Heart right ventricle (tissue), 16 donors: ENCODE results near the gene BAG5. TPM values are rescaled to one million over a fixed set of nuclear protein-coding genes. Genes with fewer than 3 reads are reported as not detected.

Source experiments
- ATAC-seq, 8 donors: fragments of 200-7000 bp; cut with Tn5 transposase; one replicate each; pipeline ENCODE4 v1.9.1; 2020; ENCODE audit warnings: mild to moderate bottlenecking in 8 of 8, moderate library complexity in 8 of 8, moderate number of reproducible peaks in 1 of 8
- DNase-seq, 2 donors: peaks; one replicate each; pipeline ENCODE4 v3.0.0-alpha.2; 2020
- H3K27ac ChIP-seq, 10 donors: fragments of 200-600 bp; sonication (generic) in 2 of 10; one replicate each; pipeline versions ENCODE4 v1.5.0 to v1.8.0; 2020 to 2022; ENCODE audit warnings: mild to moderate bottlenecking in 3 of 10
- H3K27me3 ChIP-seq, 7 donors: fragments of 200-600 bp; one replicate each; pipeline ENCODE4 v1.8.0; 2021 to 2022; ENCODE audit warnings: mild to moderate bottlenecking in 2 of 7
- H3K36me3 ChIP-seq, 9 donors: fragments of 200-600 bp; sonication (generic) in 1 of 9; one replicate each; pipeline versions ENCODE4 v1.5.0 to v1.8.0; 2020 to 2022; ENCODE audit warnings: mild to moderate bottlenecking in 2 of 9
- H3K4me1 ChIP-seq, 9 donors: fragments of 200-600 bp; sonication (generic) in 1 of 9; one replicate each; pipeline versions ENCODE4 v1.5.0 to v1.8.0; 2020 to 2022; ENCODE audit warnings: mild to moderate bottlenecking in 4 of 9
- H3K4me3 ChIP-seq, 10 donors: fragments of 200-600 bp; sonication (generic) in 2 of 10; one replicate each; pipeline versions ENCODE4 v1.5.0 to v1.8.0; 2020 to 2022; ENCODE audit warnings: mild to moderate bottlenecking in 7 of 10, moderate library complexity in 2 of 10
- H3K9me3 ChIP-seq, 11 donors: fragments of 200-600 bp in 10 of 11; sonication (generic) in 2 of 11; one replicate each; pipeline versions ENCODE4 v1.5.0 to v1.8.0; 2013 to 2022; ENCODE audit warnings: mild to moderate bottlenecking in 2 of 11, control low read depth in 1 of 11, moderate library complexity in 1 of 11
- CTCF ChIP-seq, 9 donors: fragments of 200-600 bp; sonication (generic) in 2 of 9; IDR thresholded peaks; one replicate each; pipeline versions ENCODE4 v1.5.0 to v1.8.0; 2021 to 2022; ENCODE audit warnings: antibody characterized with exemption in 9 of 9, mild to moderate bottlenecking in 5 of 9, moderate library complexity in 1 of 9
- WGBS, 2 donors: extraction: QIAGEN DNeasy Blood & Tissue Kit; methylation state at CpG; one replicate each; pipeline ENCODE4 v1.1.7; 2013; ENCODE audit warnings: inconsistent platforms in 1 of 2; 5-methylcytosine and 5-hydroxymethylcytosine counted together
- intact Hi-C, 10 donors: fragments of 100-400 bp; cut with DNase I; formaldehyde crosslinking; loops; one replicate each; pipeline versions ENCODE4 v1.11.1 to v1.14.2; 2022
- polyA plus RNA-seq, 2 donors: library from polyadenylated mRNA; stranded (reverse); fragments of 200-250 nt; gene quantifications; one replicate each; pipeline ENCODE4 v1.2.3, GENCODE V29; 2013
- total RNA-seq, 10 donors: library from RNA; stranded (reverse); fragmentation: NEBNext Ultra II Directional in 3 of 10; extraction: Animal tissue kit (Norgen Biotek cat#: 25700) in 3 of 10; gene quantifications; one replicate each; pipeline versions ENCODE4 v1.2.1 to v1.2.4, GENCODE V29; 2021 to 2023
- donor health status: Arrhythmogenic right ventricular cardiomyopathy.
- donor health status: ischemic (EF 13 %, LVEDD 7.1; RV severe dilation, severe dysfunction).
- donor health status: healthy with polysubstance abuse.
- donor health status: DM: no; HTN: yes; CAD: no.
- donor health status: DM: no; HTN: no; CAD: no.
- donor health status: ischemic (EF 25% LVEDD 6.9; RV normal size, moderate dysfunction).
- donor health status: ischemic (EF 25% LVEDD 5.7; RV mildly dilated, moderate dysfunction).
- donor health status: healthy.
- donor health status: DM: yes; HTN: yes; CAD: no.
- donor health status: Ischemic cardiomyopathy.
- donor health status: ischemic (EF 35%, LVEDD 5.7; RV mildly dilated, moderate dysfunction).
- donor health status: nonischemic (EF 11% LVEDD 7.7; RV severe dilation, severe dysfunction).
- donor health status: DM: yes; HTN: yes; CAD: no.
- donor health status: PGD.
- donor health status: ischemic (EF 29% LVEDD 5.4; RV normal size, mild dysfunction).
- donor health status: nonischemic (EF 23%, LVEDD 6.1; RV moderate dilation, normal function).

The BAG5 gene
- total and polyA plus RNA-seq, 12 donors = 5.0 to 19.7 (median 15.7) TPM

- intact Hi-C loops = no loop called here
- DNase-seq (peak; percentile 66 to 85), ATAC-seq (peak; percentile 81 to 94 (median 93))
- Histone ChIP-seq H3K9me3 (peaks cover 0 to 18% (median 11%) of the 10 kb centered on the region in 11 donors), H3K36me3 (no peaks in the 10 kb centered on the region), H3K27ac (peak overlapping the region in 5 of 10 donors; percentile 39 to 63 (median 54)), H3K27me3 (peaks cover 0 to 11% (median 0%) of the 10 kb centered on the region in 7 donors), H3K4me1 (peaks cover 11 to 26% (median 22%) of the 10 kb centered on the region in 9 donors), H3K4me3 (peak overlapping the region in 9 of 10 donors; percentile 2 to 43 (median 37))
- peak in 6 of 9 donors; percentile 23 to 63 (median 40) for TF ChIP-seq CTCF (IDR thresholded peaks at IDR 0.05)
- WGBS, 2 donors = 4 to 7% methylated on average over 25 of the region's 25 CpGs
Measured at GRCh38 chr14:103606963-103607668, 44.7 kb upstream of the BAG5 start.

- H3K27me3 ChIP-seq = peaks cover 0 to 11% (median 0%) of the 10 kb centered on the region in 7 donors
- H3K4me1 ChIP-seq = peaks cover 11 to 26% (median 22%) of the 10 kb centered on the region in 9 donors
- DNase-seq (no peak), ATAC-seq (no peak)
- 95% methylated on average over 5 of the region's 5 CpGs for WGBS, 2 donors
- no peaks in the 10 kb centered on the region for H3K36me3 ChIP-seq
- TF ChIP-seq CTCF (IDR thresholded peaks at IDR 0.05) = no peak
- no peak overlapping the region for H3K27ac ChIP-seq
- intact Hi-C loops = no loop called here
- H3K9me3 ChIP-seq = no peaks in the 10 kb centered on the region
- no peak overlapping the region for H3K4me3 ChIP-seq
Measured at GRCh38 chr14:103604620-103605019, 42.2 kb upstream of the BAG5 start.

DNA sequence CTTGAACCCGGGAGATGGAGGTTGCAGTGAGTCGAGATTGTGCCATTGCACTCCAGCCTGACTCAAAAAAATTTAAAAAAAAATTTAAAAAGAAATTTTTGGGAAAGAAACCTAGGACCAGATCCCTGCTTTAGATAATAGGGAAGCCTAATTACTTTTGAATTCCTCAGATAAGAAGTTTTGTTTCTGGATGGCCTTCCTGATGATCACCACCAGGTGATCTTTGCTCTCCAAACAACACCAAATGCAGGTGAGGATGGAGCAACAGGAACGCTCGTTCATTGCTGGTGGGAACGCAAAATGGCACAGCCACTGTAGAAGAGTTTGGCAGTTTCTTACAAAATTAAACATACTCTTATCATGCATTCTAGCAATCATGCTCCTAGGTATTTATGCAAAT, 38.0 kb upstream of the BAG5 start:
- Histone ChIP-seq H3K27ac (no peak overlapping the region), H3K4me1 (peaks cover 0 to 13% (median 0%) of the 10 kb centered on the region in 9 donors), H3K9me3 (no peaks in the 10 kb centered on the region), H3K4me3 (no peak overlapping the region), H3K36me3 (no peaks in the 10 kb centered on the region), H3K27me3 (no peaks in the 10 kb centered on the region)
- DNase-seq (no peak), ATAC-seq (no peak)
- intact Hi-C loops = no loop called here
- TF ChIP-seq CTCF (IDR thresholded peaks at IDR 0.05) = no peak
- WGBS, 2 donors = 97 to 99% methylated on average over 5 of the region's 5 CpGs

DNA sequence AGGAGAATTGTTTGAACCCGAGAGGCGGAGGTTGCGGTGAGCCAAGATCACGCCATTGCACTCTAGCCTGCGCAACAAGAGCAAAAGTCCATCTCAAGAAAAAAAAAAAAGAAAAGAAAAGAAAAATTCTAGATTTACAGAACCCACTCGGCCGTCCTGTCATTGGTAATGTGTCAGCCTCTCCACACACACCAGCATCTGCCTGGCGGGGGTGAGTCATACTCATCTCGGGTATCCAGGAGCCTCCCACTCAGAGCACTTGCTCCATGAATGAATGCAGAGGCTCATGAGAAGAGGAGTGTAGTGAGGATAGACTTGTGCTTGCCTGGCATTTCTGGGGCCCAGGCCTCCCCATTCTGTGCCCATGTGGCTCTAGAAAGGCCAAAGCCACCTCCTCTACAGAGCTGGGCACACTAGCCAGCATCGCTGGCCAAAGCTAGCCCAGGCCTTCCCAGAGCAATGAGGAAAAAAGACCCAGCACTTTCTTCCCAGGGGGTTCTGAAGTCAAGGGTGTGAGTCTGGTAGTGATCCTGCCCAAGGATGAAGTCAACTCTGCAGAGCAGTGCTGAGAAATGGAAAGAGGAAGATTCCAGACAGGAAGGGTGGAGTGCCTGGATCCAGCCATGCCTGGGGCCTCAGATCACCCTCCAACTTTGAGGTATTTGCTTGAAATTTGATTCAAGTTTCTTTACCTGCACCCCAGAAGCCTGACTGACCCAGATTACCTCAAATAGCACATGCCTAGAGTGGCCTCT, 35.3 kb upstream of the BAG5 start:
- Histone ChIP-seq H3K9me3 (no peaks in the 10 kb centered on the region), H3K36me3 (no peaks in the 10 kb centered on the region), H3K4me3 (no peak overlapping the region), H3K4me1 (peaks cover 0 to 37% (median 19%) of the 10 kb centered on the region in 9 donors), H3K27ac (peak overlapping the region in 3 of 10 donors; percentile 17 to 57 (median 55)), H3K27me3 (no peaks in the 10 kb centered on the region)
- no peak for TF ChIP-seq CTCF (IDR thresholded peaks at IDR 0.05)
- ATAC-seq (peak in 6 of 8 donors; percentile 53 to 88 (median 72)), DNase-seq (no peak)
- 89 to 91% methylated on average over 10 of the region's 10 CpGs for WGBS, 2 donors
- intact Hi-C loops = no loop called here
